Stimulated activated CD4-positive, alpha-beta T cell treated with anti-CD3 and anti-CD28 coated beads, Interleukin-12 subunit alpha, Interleukin-12 subunit beta, amount 100 ng/mL, for 48 hours (primary cell): ENCODE measurements around the gene HOXD10.

Source experiments
- DNase-seq, 3 donors: peaks; one replicate each; pipeline ENCODE4 v3.0.0-alpha.2; 2020; ENCODE audit warnings: low read depth in 2 of 3, low spot score in 1 of 3

HOXD10 gene

DNA sequence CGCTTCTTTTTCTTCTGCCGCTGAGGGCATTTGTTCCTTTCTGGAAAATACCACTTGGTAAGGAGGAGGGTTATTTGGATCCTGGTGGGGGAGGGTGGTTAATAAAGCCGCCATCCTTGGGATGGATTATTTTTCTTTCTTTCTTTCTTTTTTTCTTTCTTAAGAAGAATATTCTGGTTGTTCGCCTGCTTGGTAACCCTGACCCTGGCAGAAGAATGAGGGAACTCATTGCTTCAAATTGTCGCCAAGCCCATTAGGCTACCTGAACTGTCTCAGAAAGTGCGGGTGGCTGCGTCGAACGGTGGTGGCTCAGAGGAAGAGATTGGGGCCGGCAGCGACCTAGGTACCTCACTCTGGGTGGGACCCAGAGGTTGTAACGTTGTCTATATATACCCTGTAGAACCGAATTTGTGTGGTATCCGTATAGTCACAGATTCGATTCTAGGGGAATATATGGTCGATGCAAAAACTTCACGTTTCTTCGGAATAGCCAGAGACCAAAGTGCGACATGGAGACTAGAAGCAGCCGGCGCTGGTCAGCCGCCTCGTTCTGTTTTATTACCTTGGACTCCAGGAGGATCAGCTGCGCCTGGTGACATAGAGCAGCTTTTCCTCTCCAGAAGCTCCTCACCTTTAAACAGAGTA lies 33.5 kb downstream of the HOXD10 start:
- DNase-seq: no peak

DNA sequence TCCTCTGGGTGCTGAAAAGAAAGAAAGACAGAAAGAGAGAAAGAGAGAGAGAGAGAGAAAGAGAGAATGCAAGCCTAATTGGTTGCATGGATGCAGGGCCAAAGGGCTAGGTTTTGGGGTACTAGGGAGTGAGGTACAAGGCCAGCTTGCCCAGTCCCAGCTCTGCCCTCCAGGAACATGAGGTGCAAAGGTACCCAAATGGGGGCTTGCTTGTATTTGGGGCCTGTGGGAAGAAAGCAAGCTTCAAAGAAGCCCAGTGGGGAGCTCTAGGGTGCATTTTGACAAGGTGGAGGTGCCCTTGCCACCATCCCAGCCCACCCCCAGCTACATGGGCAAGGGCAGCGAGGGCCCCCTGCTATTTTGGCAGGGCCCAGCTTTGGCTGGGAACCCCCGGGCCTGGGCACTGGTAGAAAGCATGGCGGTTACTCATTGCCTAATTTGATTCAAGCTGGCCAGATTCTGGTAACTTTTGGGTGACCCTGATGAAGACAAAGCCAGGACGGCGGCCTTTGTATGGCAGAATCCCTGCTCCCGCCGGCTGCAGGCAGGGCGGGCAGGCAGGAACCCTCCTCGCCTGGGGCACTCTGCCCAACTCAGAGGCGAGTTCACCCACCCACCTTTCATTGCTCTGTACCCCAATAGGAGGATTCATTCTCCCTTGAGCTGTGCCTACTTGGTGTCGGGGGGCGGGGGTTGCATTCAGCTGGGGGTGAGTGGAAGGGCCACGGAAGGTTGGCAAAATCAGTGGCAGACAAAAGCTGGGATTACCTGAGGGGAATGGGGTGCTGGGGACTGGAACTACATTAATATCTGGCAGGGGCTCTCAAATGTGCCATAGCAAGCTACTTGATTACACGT lies 34.2 kb downstream of the HOXD10 start:
- no peak for DNase-seq

GRCh38 chr2:176151442-176152287 lies 35.1 kb downstream of the HOXD10 start, which contains the start of gene HOXD4:
TSS of gene HOXD4 (plus strand) at chr2:176151550. CDS start at chr2:176151634, 84 bp downstream.
- DNase-seq: no peak

- DNase-seq: no peak
These were observed 36.0 kb downstream of the HOXD10 start for GRCh38 chr2:176152350-176153181.

- DNase-seq: no peak
These were observed 38.1 kb downstream of the HOXD10 start for GRCh38 chr2:176154576-176155252.

DNA sequence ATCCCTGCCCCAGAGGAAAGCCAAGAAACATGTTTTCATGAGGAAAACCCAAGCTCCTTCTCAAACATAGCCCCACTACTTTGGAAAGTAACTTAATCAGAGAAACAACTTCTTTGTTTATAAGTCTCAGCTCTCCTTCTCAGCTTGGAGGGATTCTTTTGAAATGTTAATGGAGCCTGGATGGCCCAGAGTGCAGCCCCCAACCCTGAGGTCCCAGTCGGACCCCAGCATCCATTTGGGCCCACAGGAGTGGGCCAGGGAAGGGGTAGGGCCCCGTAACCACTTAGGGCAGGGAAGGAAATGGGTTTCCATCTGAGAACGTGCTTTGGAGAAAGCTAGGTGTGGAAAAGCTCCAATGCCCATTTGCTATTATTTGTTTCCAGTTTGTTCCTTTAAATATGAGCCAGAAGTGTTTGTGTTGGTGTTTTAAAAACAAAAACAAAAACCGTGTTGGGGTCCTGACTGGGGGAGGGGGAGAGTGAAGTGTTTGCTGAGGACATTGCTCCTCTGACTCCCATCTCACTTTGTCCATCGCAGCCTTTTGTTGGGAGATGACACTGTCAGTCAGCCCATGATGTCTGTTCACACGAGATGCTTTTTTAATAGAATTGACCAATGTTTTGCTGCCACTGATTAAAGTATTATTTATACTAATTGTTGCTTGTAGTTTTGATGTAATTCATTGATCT lies 38.9 kb downstream of the HOXD10 start:
- no peak for DNase-seq

- no peak for DNase-seq
These were observed 39.8 kb downstream of the HOXD10 start for GRCh38 chr2:176156301-176156806.

- no peak for DNase-seq
These were observed 40.4 kb downstream of the HOXD10 start, which contains the start of gene HOXD3 for GRCh38 chr2:176156807-176157498. TSS of gene HOXD3 (plus strand) at chr2:176157307. CDS start at chr2:176169115, 11,808 bp downstream.

DNA sequence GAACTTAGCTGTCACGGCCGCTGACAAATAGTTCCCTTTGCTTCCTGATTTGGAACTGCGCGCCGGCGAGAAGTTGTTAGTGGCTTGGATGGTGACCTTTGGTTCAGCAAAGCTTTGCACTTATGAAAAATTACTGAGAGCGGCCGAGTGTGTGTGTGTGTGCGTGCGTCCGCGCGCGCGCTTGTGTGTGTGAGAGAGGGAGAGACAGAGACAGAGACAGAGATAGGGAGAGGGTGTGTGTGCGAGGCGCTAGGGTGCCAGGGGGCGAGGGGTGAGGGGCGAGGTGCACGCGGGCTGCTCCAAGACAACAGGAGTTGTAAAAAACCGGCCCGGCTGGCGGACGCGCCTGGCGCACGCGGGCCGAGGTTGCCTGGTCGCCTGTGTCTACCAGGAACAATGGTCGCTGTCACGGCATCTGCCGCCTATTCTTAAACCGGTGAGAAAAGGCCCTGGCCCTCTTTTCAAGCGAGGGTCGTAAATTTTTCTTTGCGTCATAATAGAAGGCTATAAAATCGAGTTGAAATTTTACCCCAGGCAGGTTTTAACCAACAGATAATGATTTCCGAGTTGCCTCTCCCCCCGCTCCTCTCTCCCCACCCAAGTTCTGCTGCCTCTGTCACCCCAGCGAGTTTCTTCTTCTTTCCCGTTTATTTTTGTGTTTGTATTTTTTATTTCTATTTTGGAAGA lies 41.1 kb downstream of the HOXD10 start:
- no peak for DNase-seq

DNA sequence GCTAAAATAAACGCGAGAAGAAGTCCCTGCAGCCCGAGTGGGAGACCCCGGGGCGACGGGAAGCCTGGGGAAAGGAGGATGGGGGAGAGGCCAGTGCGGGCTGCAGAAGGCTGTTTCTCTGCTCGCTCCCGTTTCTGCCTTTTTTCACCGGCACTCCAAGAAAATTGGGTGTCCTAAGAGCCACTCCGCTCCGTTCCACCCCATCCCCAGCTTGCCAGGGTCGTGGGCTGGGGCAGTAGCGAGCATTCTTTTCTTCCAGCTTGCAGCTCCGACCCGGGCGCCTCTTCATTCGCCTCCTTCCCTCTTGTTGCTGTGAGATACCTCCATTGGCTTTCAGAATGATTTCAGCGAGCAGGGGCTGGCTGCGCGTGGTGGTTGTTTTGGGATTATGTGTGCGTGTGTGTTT lies 41.6 kb downstream of the HOXD10 start:
- DNase-seq: no peak

DNA sequence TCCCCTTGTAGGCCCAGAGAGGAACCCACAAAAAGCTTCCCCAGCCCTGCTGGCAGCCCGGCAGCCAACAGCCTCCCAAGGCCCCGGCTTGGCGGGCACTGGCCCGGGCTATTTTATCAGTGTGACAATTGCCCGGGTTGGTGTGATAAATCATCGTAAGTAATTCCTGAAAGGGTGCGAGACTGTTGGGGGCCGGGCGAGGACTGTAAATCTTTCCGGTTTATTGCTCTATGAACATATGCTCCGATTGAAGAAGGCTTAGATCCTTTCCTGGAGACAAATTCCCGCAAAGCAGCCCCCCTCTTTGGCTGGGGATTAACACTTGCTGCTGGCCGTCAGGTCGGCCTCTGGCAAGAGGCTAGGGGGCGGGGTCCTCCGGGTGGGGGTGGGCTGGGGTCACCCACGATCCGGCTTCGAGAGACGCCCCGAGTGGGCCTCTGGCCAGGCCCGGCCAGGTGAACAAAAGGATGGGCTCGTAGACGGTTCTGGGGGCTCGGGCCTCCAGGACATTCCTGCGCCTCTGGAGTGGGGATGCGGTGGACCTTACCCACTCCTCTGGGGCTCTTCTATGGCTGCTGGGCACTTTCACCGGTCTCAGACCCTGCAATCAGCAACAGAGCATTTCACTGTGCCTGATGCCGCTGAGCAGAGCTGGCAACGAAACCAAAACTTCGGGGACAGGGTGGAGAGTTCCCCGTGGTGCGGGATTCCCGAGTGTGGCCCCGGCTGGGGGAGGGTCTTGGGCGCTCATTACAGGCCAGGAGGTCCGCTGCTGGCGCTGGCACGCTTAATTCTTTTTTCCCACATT lies 42.5 kb downstream of the HOXD10 start:
- no peak for DNase-seq

GRCh38 chr2:176159663-176160250 lies 43.2 kb downstream of the HOXD10 start:
- no peak for DNase-seq

- no peak for DNase-seq
These were observed 43.8 kb downstream of the HOXD10 start for GRCh38 chr2:176160251-176160985.

- DNase-seq: no peak
These were observed 44.6 kb downstream of the HOXD10 start for GRCh38 chr2:176160986-176161824.
